Measurements from ENCODE around the gene PCK2. TPM values are rescaled to one million over a fixed set of nuclear protein-coding genes. Genes with fewer than 3 reads are reported as not detected.

The PCK2 gene
- total RNA-seq, 1 experiment from 2014 or later = 43.6 TPM

DNA sequence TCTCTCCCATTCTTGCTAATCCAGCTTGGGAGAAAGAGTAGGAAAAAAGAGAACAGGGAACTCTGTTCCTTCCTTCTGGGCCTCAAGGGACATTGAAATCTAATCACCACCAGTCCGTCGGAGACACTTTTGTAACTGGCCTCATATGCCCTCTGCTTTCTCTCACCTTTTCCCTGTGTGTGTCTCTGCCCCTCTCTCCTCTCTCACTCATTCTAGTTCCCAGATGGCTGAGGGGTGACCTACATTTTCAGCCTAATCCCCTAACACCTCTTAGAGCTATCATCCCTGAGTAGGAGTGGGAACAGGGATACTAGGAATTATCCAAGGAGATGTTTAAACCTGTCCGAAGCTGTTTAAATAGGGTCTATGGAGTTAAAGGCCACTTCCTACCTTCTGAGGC lies 8.9 kb upstream of the PCK2 start:
- Mint-ChIP-seq H3K9me3 (ENCODE audit: low read depth, unreplicated experiment) (no peaks in the 10 kb centered on the region), H3K4me1 (ENCODE audit: low read depth, unreplicated experiment) (peaks cover 8% of the 10 kb centered on the region), H3K27ac (ENCODE audit: unreplicated experiment) (no peak overlapping the region), H3K4me3 (ENCODE audit: low read depth, unreplicated experiment) (no peak overlapping the region), H3K27me3 (ENCODE audit: unreplicated experiment) (peaks cover 14% of the 10 kb centered on the region), H3K36me3 (ENCODE audit: insufficient read depth, unreplicated experiment) (peaks cover 9% of the 10 kb centered on the region)
- CTCF ChIA-PET = no interaction called here
- no peak for TF ChIP-seq CTCF (IDR thresholded peaks at IDR 0.05; ENCODE audit: unreplicated experiment)
- BruUV-seq (replicated peaks) = no TSS peak
- DNase-seq = no peak
- intact Hi-C loops (cut with micrococcal nuclease; ENCODE audit: unreplicated experiment) = no loop called here

DNA sequence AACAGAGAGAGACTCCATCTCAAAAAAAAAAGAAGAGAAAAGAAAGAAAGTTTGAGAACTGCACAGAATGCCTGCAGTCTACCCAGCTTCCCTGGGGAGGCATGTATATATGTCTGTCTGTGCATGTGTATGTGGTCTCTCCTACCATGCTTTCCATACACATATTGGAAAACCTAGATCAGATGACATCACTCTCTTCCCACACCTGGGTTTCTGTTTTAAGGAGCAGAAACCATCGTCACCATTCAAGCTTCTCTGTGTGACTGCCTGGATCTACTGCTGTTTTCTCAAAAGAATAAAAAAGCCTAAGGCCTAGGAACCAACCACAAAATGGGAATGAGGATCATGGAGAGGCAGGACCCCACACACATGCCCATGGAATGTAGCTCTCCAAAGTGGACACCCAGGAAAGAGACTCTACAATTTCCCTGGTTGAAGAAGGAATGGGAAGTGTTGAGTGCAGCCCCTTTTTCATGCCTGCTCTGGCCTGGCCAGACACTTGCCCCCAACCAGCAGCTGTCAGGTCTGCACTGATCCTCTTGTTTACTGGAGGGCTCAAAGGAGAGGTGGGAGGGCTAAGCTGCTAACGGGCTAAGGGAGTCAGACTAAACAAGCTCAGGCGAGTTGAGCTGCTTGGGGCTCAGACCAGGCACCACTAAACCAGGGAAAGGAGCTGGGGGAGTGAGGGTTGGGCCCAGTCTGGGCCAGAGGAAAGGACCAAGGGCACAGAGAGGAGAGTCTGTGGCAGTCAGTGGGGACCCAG lies 7.7 kb upstream of the PCK2 start:
- Mint-ChIP-seq H3K27me3 (ENCODE audit: unreplicated experiment) (peaks cover 14% of the 10 kb centered on the region), H3K4me1 (ENCODE audit: low read depth, unreplicated experiment) (peaks cover 8% of the 10 kb centered on the region), H3K36me3 (ENCODE audit: insufficient read depth, unreplicated experiment) (peaks cover 5% of the 10 kb centered on the region), H3K9me3 (ENCODE audit: low read depth, unreplicated experiment) (no peaks in the 10 kb centered on the region), H3K27ac (ENCODE audit: unreplicated experiment) (no peak overlapping the region), H3K4me3 (ENCODE audit: low read depth, unreplicated experiment) (no peak overlapping the region)
- BruUV-seq (replicated peaks) = no TSS peak
- no peak for TF ChIP-seq CTCF (IDR thresholded peaks at IDR 0.05; ENCODE audit: unreplicated experiment)
- DNase-seq = no peak
- CTCF ChIA-PET = no interaction called here
- intact Hi-C loops (cut with micrococcal nuclease; ENCODE audit: unreplicated experiment) = no loop called here

GRCh38 chr14:24087004-24087403 lies 7.1 kb upstream of the PCK2 start:
- H3K4me3 Mint-ChIP-seq (ENCODE audit: low read depth, unreplicated experiment) = no peak overlapping the region
- no TSS peak for BruUV-seq (replicated peaks)
- intact Hi-C loops (cut with micrococcal nuclease; ENCODE audit: unreplicated experiment) = no loop called here
- peaks cover under 1% of the 10 kb centered on the region for H3K36me3 Mint-ChIP-seq (ENCODE audit: insufficient read depth, unreplicated experiment)
- H3K27ac Mint-ChIP-seq (ENCODE audit: unreplicated experiment) = no peak overlapping the region
- peaks cover 6% of the 10 kb centered on the region for H3K4me1 Mint-ChIP-seq (ENCODE audit: low read depth, unreplicated experiment)
- no peaks in the 10 kb centered on the region for H3K9me3 Mint-ChIP-seq (ENCODE audit: low read depth, unreplicated experiment)
- peaks cover 14% of the 10 kb centered on the region for H3K27me3 Mint-ChIP-seq (ENCODE audit: unreplicated experiment)
- CTCF ChIA-PET = no interaction called here
- DNase-seq = no peak
- no peak for TF ChIP-seq CTCF (IDR thresholded peaks at IDR 0.05; ENCODE audit: unreplicated experiment)

DNA sequence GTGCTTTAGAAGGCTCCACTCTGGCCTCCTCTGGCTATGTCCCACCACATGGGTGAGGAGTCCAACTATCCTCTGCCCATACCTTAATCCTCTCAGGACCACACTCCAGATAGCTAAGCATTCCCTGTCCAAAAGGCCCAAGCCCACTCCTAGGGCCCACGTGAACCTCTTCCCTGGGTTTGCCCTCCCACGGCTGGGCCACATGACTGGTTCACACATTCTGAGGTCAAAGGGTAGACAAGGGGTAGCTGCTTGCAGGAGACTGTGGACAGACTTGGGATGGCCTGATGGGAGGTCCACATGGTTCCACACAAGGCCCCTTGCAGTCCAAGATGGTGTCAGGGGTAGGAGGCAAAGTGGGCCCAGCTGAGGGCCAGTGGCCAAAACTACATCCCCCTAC lies 6.0 kb upstream of the PCK2 start:
- Mint-ChIP-seq H3K9me3 (ENCODE audit: low read depth, unreplicated experiment) (no peaks in the 10 kb centered on the region), H3K4me3 (ENCODE audit: low read depth, unreplicated experiment) (no peak overlapping the region), H3K4me1 (ENCODE audit: low read depth, unreplicated experiment) (peaks cover 12% of the 10 kb centered on the region), H3K27ac (ENCODE audit: unreplicated experiment) (no peak overlapping the region), H3K36me3 (ENCODE audit: insufficient read depth, unreplicated experiment) (peaks cover 5% of the 10 kb centered on the region), H3K27me3 (ENCODE audit: unreplicated experiment) (peaks cover 14% of the 10 kb centered on the region)
- CTCF ChIA-PET = interaction anchor here (1.9 kb wide), 1 partner anchor 21 kb away, joined by 5 read pairs; no protein-coding TSS in a partner anchor
- DNase-seq = no peak
- no peak for TF ChIP-seq CTCF (IDR thresholded peaks at IDR 0.05; ENCODE audit: unreplicated experiment)
- intact Hi-C loops (cut with micrococcal nuclease; ENCODE audit: unreplicated experiment) = no loop called here
- no TSS peak for BruUV-seq (replicated peaks)

All from Calu3 (cell line).